Activated naive CD4-positive, alpha-beta T cell treated with anti-CD3 and anti-CD28 coated beads, Interleukin-2, amount 50 U/mL, for 72 hours (primary cell): ENCODE results near the gene TBCC. TPM values are rescaled to one million over a fixed set of nuclear protein-coding genes. Genes with fewer than 3 reads are reported as not detected.

Experiments
- total RNA-seq, 2 donors: library from RNA; stranded (reverse); gene quantifications; one replicate each; pipeline ENCODE4 v1.2.3, GENCODE V29; 2022

The TBCC gene
- total RNA-seq, 2 donors from 2014 or later, result 14.2 to 19.5 TPM

Other genes starting within 250 kb of the TBCC start
- gene UBR2, start 182.1 kb downstream of the TBCC start, total RNA-seq, result 10 to 100 TPM; 28.4 to 39.8 TPM
- not detected for gene PRPH2, start 23.5 kb downstream of the TBCC start, total RNA-seq
- 10 to 100 TPM; 12.4 to 15.0 TPM for gene BICRAL, start 35.9 kb upstream of the TBCC start, total RNA-seq
- gene RPL7L1, start 133.5 kb upstream of the TBCC start, total RNA-seq, result 100 to 1,000 TPM; 120 to 125 TPM
- gene PTCRA, start 169.9 kb upstream of the TBCC start, total RNA-seq, result not detected
- 10 to 100 TPM; 37.9 to 51.6 TPM for gene CNPY3, start 183.4 kb upstream of the TBCC start, total RNA-seq
- gene GNMT, start 214.7 kb upstream of the TBCC start, total RNA-seq, result 1 to 10 TPM in 1 of 2 donors, under 1 TPM in 1; 0.54 to 1.0 TPM
- 10 to 100 TPM in 1 of 2 donors, 1 to 10 TPM in 1; 7.9 to 13.8 TPM for gene PEX6, start 233.1 kb upstream of the TBCC start, total RNA-seq
- gene PPP2R5D, start 238.5 kb upstream of the TBCC start, total RNA-seq, result 10 to 100 TPM; 53.0 to 96.0 TPM